NCI-H2171 (cell line): ENCODE measurements around the gene SLC43A3.

ENCODE experiments used
- DNase-seq: peaks from one replicate; lab custom pipeline; 2025; lab: John Stamatoyannopoulos, UW

The SLC43A3 gene

DNA sequence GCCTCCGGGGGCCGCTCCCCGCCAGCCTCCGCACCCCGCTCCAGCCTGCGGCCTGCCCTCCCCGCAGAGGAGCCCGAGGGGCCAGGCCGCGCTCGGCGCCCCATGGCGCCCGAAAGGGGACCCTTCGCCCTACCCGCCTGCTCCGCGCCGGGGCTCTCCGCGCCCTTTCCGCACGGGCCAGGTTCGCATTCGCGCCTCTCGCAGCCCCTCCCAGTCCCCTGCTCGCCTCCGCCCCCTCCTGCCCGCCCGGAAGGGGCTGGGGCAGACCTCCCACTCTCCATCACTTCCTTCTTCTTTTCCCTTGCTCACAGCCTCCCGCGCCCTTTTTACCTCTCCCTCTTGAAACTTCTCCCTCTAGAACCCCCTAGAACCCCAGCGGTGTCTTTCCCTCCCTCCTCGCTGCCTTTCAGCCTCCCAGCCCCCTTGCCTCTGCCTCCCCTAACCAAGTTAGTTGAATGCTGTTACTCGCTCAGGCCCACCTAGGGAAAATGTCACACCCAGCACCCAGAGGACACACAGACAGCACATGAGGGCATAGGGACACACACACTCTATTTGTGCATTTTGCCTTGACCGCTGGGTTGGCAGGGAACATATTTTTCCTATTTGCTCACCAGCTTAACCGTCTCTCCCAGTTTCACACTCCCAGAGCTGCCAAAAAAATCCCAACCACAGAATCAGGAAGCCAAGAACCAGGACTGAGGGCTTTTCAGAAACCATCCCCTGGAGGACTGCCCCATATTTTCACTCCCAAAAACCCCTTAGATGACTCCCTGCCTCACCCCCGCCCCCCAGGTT, at the start of gene SLC43A3:
Gene SLC43A3, minus strand, starts transcription at position 193 of the 798 bp plus-strand sequence. CDS start 949 bp downstream, outside the sequence.
- DNase-seq = no peak

GRCh38 chr11:57476047-57476756, 49.3 kb upstream of the SLC43A3 start:
- DNase-seq = no peak

DNA sequence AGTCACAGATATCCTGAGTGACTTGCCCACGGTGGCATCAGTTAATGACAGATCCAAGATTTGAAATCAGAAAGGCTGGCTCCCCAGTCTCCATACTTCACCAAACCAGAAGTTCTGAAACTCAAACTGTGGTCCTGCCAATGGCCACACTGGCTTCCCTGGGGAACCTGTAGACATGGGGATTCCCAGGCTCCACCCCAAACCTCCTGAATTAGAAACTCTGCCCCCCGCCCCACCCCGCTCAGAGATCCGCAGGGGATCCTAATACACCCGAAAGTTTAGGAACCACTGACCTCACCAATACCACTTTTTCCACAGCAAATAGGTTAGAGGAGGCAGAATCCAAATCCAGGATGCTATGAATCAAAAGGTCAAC, 48.7 kb upstream of the SLC43A3 start:
- no peak for DNase-seq

DNA sequence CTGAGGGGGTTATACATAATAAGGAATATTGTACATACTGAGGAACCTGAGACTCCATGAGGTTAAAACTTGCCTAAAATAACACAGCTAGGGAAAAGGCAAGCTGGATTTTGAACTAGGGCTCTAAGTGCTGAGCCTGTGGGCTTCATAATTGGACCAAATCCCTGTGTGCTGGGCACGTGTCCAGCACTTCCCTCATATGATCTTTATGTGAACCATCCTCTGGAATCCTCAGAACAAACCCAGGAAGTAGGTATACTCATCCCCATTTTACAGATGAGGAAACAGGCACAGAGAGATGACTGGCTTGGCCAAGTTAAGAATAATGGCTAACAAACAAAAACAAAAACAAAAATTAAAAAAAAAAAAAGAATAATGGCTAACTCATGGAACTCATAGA, 48.3 kb upstream of the SLC43A3 start:
- DNase-seq = no peak

- no peak for DNase-seq
Measured at GRCh38 chr11:57474803-57475115, 47.8 kb upstream of the SLC43A3 start.

DNA sequence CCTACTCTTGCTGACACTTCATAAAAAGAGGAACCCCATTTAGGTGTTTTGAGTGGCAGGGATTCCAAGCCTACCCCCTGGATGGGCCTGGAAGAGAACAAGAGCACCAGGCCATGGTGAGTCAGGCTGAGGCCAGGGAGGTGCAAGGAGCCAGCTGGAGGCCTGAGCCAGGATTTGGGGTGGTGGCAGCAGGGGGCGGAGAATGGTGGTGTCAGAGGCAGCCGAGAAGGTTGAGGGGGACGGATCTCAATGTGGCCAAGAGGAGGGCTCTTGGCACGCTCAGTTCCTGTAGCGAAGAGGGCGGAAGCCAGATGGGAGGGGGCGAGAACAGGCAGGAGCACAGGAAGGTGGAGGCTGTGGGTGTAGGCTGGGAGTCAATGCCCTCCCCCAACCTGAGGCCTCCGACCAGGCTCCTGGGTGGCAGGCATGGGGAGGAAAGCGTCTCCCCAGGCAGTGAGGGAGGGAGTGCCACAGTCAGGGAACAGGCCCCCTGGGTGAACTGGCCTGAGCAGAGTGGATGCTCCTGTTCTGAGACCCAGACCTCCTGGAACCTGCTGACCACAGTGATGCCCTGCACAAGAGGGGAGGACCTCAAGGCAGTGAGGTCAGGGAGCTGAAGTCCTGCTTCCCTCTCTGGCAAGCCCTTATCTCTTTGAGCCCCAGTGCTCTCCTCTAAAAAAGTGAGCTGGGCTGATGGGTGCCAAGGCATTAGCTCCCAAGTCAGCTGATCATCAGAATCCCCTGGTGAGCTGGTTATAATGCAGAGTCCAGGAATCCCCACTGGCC, 47.3 kb upstream of the SLC43A3 start:
- DNase-seq = no peak

GRCh38 chr11:57473285-57473841, 46.4 kb upstream of the SLC43A3 start:
- no peak for DNase-seq

GRCh38 chr11:57471496-57471895, 44.6 kb upstream of the SLC43A3 start:
- no peak for DNase-seq

DNA sequence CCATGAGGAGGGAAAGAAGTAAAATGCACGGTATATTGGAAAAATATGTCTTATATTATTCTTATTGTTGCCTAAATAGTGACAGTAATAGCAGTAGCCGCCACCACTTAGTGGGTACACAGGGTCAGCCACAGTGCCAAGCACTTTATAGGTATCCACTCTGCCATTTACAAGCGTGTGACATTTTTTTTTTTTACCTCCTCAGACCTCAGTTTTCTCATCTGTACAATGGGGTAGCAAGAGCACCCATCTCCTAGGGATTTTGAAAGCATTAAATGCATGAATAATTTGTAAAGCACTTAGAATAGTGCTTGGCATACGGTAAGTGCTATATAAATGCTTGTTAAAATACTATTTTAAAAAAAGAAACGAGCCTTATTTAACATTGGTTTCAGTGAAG, 42.3 kb upstream of the SLC43A3 start:
- no peak for DNase-seq

DNA sequence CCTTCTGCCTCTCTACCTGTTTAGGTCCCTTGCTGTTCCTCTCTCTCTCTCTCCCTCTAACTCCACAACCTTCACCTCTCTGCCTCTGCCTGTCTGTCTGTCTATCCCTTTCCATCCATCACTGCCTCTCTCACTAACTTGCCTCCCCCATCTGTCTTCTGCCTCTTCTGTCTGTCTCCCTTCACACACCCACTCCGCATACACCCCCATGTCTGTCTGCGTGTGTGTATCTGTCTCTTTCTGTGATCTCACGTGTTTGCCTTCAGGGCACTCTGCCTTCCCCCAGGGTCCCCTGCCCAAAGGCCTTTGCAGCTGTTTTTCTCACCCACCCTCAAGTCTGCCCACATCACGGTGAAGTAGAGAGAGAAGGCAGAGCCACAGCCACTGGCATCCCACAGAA, 41.4 kb upstream of the SLC43A3 start:
- no peak for DNase-seq

- no peak for DNase-seq
Measured at GRCh38 chr11:57467508-57468157, 40.7 kb upstream of the SLC43A3 start.

DNA sequence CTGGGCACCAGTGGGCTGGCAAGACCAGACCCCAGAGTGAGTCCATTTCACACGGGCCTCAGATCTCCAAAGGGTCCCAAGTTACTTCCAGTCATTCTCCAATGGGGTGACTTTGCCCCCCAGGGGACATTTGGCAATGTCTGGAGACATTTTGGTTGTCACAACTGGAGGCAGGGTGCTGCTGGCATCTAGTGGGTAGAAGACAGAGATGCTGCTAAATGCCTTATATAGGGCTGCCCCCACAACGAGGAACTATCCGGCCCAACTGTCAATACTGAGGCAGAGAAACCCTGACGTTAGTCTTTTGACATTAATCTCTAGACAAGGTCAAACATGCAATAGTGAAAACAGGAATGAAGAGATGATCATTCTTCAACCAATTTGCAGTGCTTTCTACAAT, 39.8 kb upstream of the SLC43A3 start:
- DNase-seq = no peak

DNA sequence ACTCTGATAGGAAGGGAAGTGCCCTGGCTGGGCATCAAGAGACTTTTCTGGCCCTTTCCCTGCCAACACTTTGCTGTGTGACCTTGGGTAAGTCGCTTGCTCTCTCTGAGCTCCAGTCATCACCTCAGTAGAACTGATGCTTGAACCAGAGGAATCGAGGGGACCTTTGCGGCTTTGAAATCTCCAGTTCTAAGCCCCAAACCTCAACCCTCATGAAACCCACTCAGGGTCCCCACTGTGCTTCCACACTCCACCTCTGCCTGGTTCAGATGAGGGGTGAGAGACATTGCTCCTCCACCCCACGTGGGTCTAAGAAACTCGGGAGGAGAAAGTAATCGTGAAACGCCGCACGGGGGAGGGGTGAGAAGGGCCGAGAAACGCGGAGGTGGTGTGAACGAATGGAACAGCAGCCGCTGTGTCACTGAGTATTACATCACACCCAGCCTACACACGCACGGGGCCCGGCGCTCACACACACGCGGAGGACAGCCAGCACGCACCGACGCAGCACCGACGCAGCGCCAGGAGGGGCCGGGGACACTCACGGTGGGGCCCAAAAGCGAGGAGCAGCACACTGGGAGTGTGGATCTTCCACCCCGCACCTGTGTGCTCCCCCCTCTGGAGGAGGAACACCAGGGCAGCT, 37.7 kb upstream of the SLC43A3 start:
- no peak for DNase-seq

DNA sequence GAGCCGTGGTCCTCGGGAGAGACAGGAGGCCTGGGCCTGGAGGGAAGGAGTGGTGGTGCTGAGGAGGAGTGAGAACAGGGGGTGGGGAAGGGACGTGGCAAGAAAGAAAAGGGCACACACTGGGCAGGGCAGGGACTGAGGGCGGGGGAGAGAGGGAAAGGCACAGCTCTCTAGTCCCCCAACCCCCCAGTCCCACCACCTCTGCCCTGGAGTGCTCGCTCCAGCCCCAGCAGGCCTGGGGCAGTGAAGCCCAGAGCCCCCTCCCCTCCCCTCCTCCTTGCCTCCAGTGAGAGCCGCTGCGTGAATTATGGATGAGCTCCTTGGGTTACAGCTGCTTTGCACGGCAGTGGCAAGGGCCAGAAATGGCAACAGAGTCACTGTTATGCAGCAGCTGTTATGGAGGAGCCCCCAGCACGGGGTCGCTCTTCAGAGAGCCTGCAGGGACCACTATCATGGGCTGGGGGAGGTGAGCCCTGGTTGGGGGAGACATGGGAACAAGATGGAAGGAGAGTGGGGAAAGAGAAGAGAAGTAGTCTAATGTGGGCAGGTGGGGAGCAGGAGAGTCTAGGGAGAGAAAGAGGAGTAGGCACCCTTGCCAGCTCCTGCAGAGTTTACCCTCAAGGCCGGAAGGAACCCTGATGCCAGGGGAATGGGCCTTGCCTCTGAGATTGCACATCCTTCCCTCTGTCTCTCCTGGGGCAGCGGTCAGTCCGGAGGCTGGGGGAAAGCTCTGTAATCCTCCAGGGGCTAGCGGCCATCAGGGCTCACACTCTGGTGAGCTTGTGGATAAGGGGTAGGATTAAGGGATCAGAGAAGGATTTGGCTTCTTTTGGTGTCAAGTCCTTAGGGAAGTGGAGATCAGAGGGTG, 37.0 kb upstream of the SLC43A3 start:
- no peak for DNase-seq

GRCh38 chr11:57462597-57462996, 35.7 kb upstream of the SLC43A3 start:
- no peak for DNase-seq

DNA sequence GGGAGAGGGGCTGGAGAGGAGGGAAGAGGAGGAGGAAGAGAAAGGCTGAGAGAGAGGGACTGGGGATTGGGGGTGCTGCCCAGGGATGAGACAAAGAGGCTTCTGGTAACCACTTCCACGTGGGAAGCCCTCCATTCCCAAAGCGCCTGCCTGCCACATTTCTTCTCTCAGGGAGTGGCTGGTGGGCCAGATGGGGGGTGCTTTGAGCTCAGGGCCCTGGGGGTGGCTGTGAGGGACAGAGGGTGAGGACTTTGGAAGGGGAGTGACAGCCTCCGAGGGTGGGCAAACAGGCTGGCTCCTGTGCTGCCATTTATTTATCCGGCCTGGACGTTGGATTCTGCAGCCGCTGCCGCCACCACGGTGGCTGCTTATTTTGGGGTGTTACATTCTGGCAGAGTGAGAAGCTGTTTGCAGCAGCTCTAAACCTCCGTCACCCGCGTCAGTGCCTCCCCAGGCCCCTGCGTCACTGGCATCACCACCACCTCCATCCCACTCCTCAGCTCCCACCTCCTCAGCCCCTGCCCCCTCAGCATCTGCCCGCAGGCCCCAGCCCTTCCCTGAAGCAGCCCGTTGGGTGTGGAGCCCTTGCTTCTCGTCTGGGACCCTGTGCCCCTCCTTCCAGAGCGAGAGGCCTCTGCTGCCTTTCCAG, 35.0 kb upstream of the SLC43A3 start:
- no peak for DNase-seq

GRCh38 chr11:57460758-57461749, 34.1 kb upstream of the SLC43A3 start:
- peak; percentile 39 for DNase-seq

DNA sequence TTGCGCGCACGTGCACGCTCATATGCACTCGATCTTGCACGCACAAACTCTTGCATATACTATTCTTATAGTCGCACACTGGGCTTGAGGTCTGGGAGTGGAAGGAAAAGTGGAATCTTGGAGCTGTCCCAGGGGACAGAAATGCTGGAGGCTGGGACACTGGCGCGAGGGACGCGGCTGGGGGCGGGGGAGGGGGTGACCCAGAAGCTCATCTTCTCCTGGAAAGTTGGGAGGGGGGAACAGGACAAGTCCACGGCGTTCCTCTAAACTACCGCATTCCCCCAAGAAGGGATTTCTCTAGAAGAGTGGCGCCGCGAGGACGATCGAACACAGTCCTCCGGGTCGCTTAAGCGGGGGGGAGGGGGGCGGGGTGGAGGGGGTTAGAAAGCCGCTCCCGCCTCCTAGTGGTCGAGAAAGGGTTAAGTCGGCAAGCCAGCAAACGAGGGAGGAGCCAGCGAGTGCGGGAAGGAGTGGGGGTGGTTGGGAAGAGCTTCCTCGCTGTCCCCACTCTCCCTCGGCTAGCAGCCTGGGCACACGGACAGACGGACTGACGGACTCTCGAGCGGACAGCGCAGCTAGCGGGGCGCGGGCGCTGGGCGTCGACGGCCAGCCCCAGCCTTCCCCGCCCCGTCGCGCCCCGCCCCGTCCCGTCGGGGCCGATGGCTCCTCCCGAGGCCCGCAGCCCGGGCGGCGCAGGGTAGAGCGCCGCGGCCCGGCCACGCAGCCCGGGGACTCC, 33.3 kb upstream of the SLC43A3 start, which contains the start of gene RTN4RL2:
Gene RTN4RL2, plus strand, starts transcription at position 507 of the 736 bp plus-strand sequence. CDS start 338 bp downstream, outside the sequence.
- DNase-seq = peak; percentile 89
